ENCODE measurements around the gene TBCD.

The TBCD gene

GRCh38 chr17:82901356-82901755, 149.5 kb downstream of the TBCD start:
- DNase-seq (no peak), ATAC-seq (replicated peaks) (no peak)
- Mint-ChIP-seq H3K4me3 (no peak overlapping the region), H3K27ac (peak overlapping the region in 1 of 2 donors; percentile 76), H3K27me3 (no peaks in the 10 kb centered on the region), H3K4me1 (ENCODE audit: low read depth in 2 of 2) (peaks cover 12 to 15% of the 10 kb centered on the region in 2 donors), H3K36me3 (ENCODE audit: insufficient read depth) (peaks cover 25% of the 10 kb centered on the region), H3K9me3 (no peaks in the 10 kb centered on the region)

- peaks cover 29% of the 10 kb centered on the region for H3K36me3 Mint-ChIP-seq (ENCODE audit: insufficient read depth)
These were observed 150.0 kb downstream of the TBCD start for GRCh38 chr17:82901856-82902255.

GRCh38 chr17:82902972-82903874, 151.4 kb downstream of the TBCD start:
- DNase-seq = no peak
- Mint-ChIP-seq H3K4me3 (no peak overlapping the region), H3K4me1 (ENCODE audit: low read depth in 2 of 2) (peaks cover 11 to 12% of the 10 kb centered on the region in 2 donors), H3K9me3 (no peaks in the 10 kb centered on the region), H3K36me3 (ENCODE audit: insufficient read depth) (peaks cover 37% of the 10 kb centered on the region), H3K27me3 (no peaks in the 10 kb centered on the region), H3K27ac (no peak overlapping the region)
- ATAC-seq (replicated peaks) = no peak

More at GRCh38 chr17:82901856-82902255, 150.0 kb downstream of the TBCD start:
- DNase-seq (no peak), ATAC-seq (replicated peaks) (no peak)
- Mint-ChIP-seq H3K27me3 (no peaks in the 10 kb centered on the region), H3K4me1 (ENCODE audit: low read depth in 2 of 2) (peaks cover 12 to 15% of the 10 kb centered on the region in 2 donors), H3K9me3 (no peaks in the 10 kb centered on the region), H3K27ac (no peak overlapping the region), H3K4me3 (no peak overlapping the region)

GRCh38 chr17:82905130-82905529, 153.3 kb downstream of the TBCD start:
- Mint-ChIP-seq H3K27ac (no peak overlapping the region), H3K27me3 (no peaks in the 10 kb centered on the region), H3K4me3 (no peak overlapping the region), H3K4me1 (ENCODE audit: low read depth in 2 of 2) (peaks cover 7 to 13% of the 10 kb centered on the region in 2 donors), H3K36me3 (ENCODE audit: insufficient read depth) (peaks cover 31% of the 10 kb centered on the region), H3K9me3 (no peaks in the 10 kb centered on the region)
- DNase-seq = no peak
- ATAC-seq (replicated peaks) = no peak

GRCh38 chr17:82907797-82908542, 156.1 kb downstream of the TBCD start:
- Mint-ChIP-seq H3K9me3 (no peaks in the 10 kb centered on the region), H3K36me3 (ENCODE audit: insufficient read depth) (peaks cover 29% of the 10 kb centered on the region), H3K27ac (peak overlapping the region in 1 of 2 donors; percentile 58), H3K27me3 (no peaks in the 10 kb centered on the region), H3K4me1 (ENCODE audit: low read depth in 2 of 2) (peaks cover 8 to 13% of the 10 kb centered on the region in 2 donors), H3K4me3 (no peak overlapping the region)
- DNase-seq = no peak
- no peak for ATAC-seq (replicated peaks)

- Mint-ChIP-seq H3K9me3 (no peaks in the 10 kb centered on the region), H3K27me3 (no peaks in the 10 kb centered on the region), H3K27ac (peak overlapping the region in 1 of 2 donors; percentile 58), H3K4me1 (ENCODE audit: low read depth in 2 of 2) (peaks cover 8 to 13% of the 10 kb centered on the region in 2 donors), H3K36me3 (ENCODE audit: insufficient read depth) (peaks cover 32% of the 10 kb centered on the region), H3K4me3 (no peak overlapping the region)
- no peak for DNase-seq
- ATAC-seq (replicated peaks) = no peak
These were observed 156.8 kb downstream of the TBCD start for GRCh38 chr17:82908543-82909160.

GRCh38 chr17:82909322-82909904, 157.5 kb downstream of the TBCD start:
- Mint-ChIP-seq H3K27ac (peak overlapping the region in 1 of 2 donors; percentile 58), H3K27me3 (no peaks in the 10 kb centered on the region), H3K36me3 (ENCODE audit: insufficient read depth) (peaks cover 30% of the 10 kb centered on the region), H3K9me3 (no peaks in the 10 kb centered on the region), H3K4me1 (ENCODE audit: low read depth in 2 of 2) (peaks cover 3 to 9% of the 10 kb centered on the region in 2 donors), H3K4me3 (peak overlapping the region in 1 of 2 donors; percentile 17)
- ATAC-seq (replicated peaks) (peak; percentile 84), DNase-seq (peak in 2 of 3 experiments; percentile 78 to 82)

- Mint-ChIP-seq H3K36me3 (ENCODE audit: insufficient read depth) (peaks cover 33% of the 10 kb centered on the region), H3K27ac (peak overlapping the region; percentile 22 to 58), H3K4me3 (peak overlapping the region in 1 of 2 donors; percentile 17), H3K27me3 (no peaks in the 10 kb centered on the region), H3K4me1 (ENCODE audit: low read depth in 2 of 2) (peaks cover 3 to 10% of the 10 kb centered on the region in 2 donors), H3K9me3 (no peaks in the 10 kb centered on the region)
- ATAC-seq (replicated peaks) (no peak), DNase-seq (no peak)
These were observed 158.2 kb downstream of the TBCD start for GRCh38 chr17:82910041-82910481.

- Mint-ChIP-seq H3K27ac (peak overlapping the region in 1 of 2 donors; percentile 58), H3K4me1 (ENCODE audit: low read depth in 2 of 2) (peaks cover 3 to 10% of the 10 kb centered on the region in 2 donors), H3K9me3 (no peaks in the 10 kb centered on the region), H3K36me3 (ENCODE audit: insufficient read depth) (peaks cover 37% of the 10 kb centered on the region), H3K27me3 (no peaks in the 10 kb centered on the region), H3K4me3 (peak overlapping the region in 1 of 2 donors; percentile 17)
- DNase-seq (no peak), ATAC-seq (replicated peaks) (no peak)
These were observed 158.9 kb downstream of the TBCD start for GRCh38 chr17:82910770-82911169.

GRCh38 chr17:82911822-82912221, 160.0 kb downstream of the TBCD start:
- Mint-ChIP-seq H3K9me3 (no peaks in the 10 kb centered on the region), H3K4me3 (no peak overlapping the region), H3K27ac (peak overlapping the region; percentile 58 to 88), H3K36me3 (ENCODE audit: insufficient read depth) (peaks cover 41% of the 10 kb centered on the region), H3K27me3 (no peaks in the 10 kb centered on the region), H3K4me1 (ENCODE audit: low read depth in 2 of 2) (peaks cover 3 to 10% of the 10 kb centered on the region in 2 donors)
- no peak for DNase-seq
- ATAC-seq (replicated peaks) = no peak

- ATAC-seq (replicated peaks) = no peak
- peaks cover 3 to 11% of the 10 kb centered on the region in 2 donors for H3K4me1 Mint-ChIP-seq (ENCODE audit: low read depth in 2 of 2)
- H3K27ac Mint-ChIP-seq = peak overlapping the region in 1 of 2 donors; percentile 88
- no peaks in the 10 kb centered on the region for H3K27me3 Mint-ChIP-seq
- H3K36me3 Mint-ChIP-seq (ENCODE audit: insufficient read depth) = peaks cover 38% of the 10 kb centered on the region
- DNase-seq = no peak
- H3K4me3 Mint-ChIP-seq = no peak overlapping the region
- no peaks in the 10 kb centered on the region for H3K9me3 Mint-ChIP-seq
These were observed 160.7 kb downstream of the TBCD start for GRCh38 chr17:82912484-82913089.

- Mint-ChIP-seq H3K4me3 (no peak overlapping the region), H3K27ac (no peak overlapping the region), H3K36me3 (ENCODE audit: insufficient read depth) (peaks cover 35% of the 10 kb centered on the region), H3K27me3 (no peaks in the 10 kb centered on the region), H3K4me1 (ENCODE audit: low read depth in 2 of 2) (peaks cover 3 to 12% of the 10 kb centered on the region in 2 donors), H3K9me3 (no peaks in the 10 kb centered on the region)
- DNase-seq = no peak
- no peak for ATAC-seq (replicated peaks)
These were observed 161.6 kb downstream of the TBCD start for GRCh38 chr17:82913304-82914043.
